ENCODE data around the gene TSPAN3. TPM values are rescaled to one million over a fixed set of nuclear protein-coding genes. Genes with fewer than 3 reads are reported as not detected.

Gene TSPAN3
- total and polyA plus RNA-seq, 2 donors = 108 to 127 TPM

GRCh38 chr15:77018796-77019505 lies 52.0 kb downstream of the TSPAN3 start:
- Histone ChIP-seq H3K4me1 (ENCODE audit: control insufficient read depth in 2 of 2, insufficient read depth in 2 of 2, low read length in 2 of 2) (peaks cover 20 to 71% of the 10 kb centered on the region in 2 donors), H3K36me3 (ENCODE audit: control insufficient read depth in 2 of 2, insufficient read depth in 2 of 2, low read length in 1 of 2) (peaks cover 5 to 11% of the 10 kb centered on the region in 2 donors), H3K27me3 (ENCODE audit: control insufficient read depth in 2 of 2, insufficient read depth in 1 of 2, low read length in 1 of 2) (no peaks in the 10 kb centered on the region), H3K27ac (ENCODE audit: low read depth in 1 of 2, low read length in 1 of 2) (no peak overlapping the region), H3K4me3 (ENCODE audit: low read length in 2 of 2) (no peak overlapping the region), H3K9me3 (ENCODE audit: control insufficient read depth in 2 of 2, insufficient read depth in 1 of 2, low read length in 1 of 2) (no peaks in the 10 kb centered on the region)
- WGBS = 96% methylated on average over 11 of the region's 11 CpGs
- DNase-seq (ENCODE audit: low read depth in 6 of 9, low spot score in 9 of 9) = no peak

- Histone ChIP-seq H3K27me3 (ENCODE audit: control insufficient read depth in 2 of 2, insufficient read depth in 1 of 2, low read length in 1 of 2) (no peaks in the 10 kb centered on the region), H3K4me3 (ENCODE audit: low read length in 2 of 2) (no peak overlapping the region), H3K36me3 (ENCODE audit: control insufficient read depth in 2 of 2, insufficient read depth in 2 of 2, low read length in 1 of 2) (peaks cover 5 to 11% of the 10 kb centered on the region in 2 donors), H3K9me3 (ENCODE audit: control insufficient read depth in 2 of 2, insufficient read depth in 1 of 2, low read length in 1 of 2) (no peaks in the 10 kb centered on the region), H3K27ac (ENCODE audit: low read depth in 1 of 2, low read length in 1 of 2) (no peak overlapping the region), H3K4me1 (ENCODE audit: control insufficient read depth in 2 of 2, insufficient read depth in 2 of 2, low read length in 2 of 2) (peaks cover 23 to 80% of the 10 kb centered on the region in 2 donors)
- no peak for DNase-seq (ENCODE audit: low read depth in 6 of 9, low spot score in 9 of 9)
- 94% methylated on average over 20 of the region's 20 CpGs for WGBS
Measured at GRCh38 chr15:77017761-77018720, 52.9 kb downstream of the TSPAN3 start.

- 95% methylated on average over 7 of the region's 7 CpGs for WGBS
- no peaks in the 10 kb centered on the region for H3K9me3 ChIP-seq (ENCODE audit: control insufficient read depth in 2 of 2, insufficient read depth in 1 of 2, low read length in 1 of 2)
- H3K27ac ChIP-seq (ENCODE audit: low read depth in 1 of 2, low read length in 1 of 2) = no peak overlapping the region
- no peak overlapping the region for H3K4me3 ChIP-seq (ENCODE audit: low read length in 2 of 2)
- no peak for DNase-seq (ENCODE audit: low read depth in 6 of 9, low spot score in 9 of 9)
- no peaks in the 10 kb centered on the region for H3K27me3 ChIP-seq (ENCODE audit: control insufficient read depth in 2 of 2, insufficient read depth in 1 of 2, low read length in 1 of 2)
- H3K4me1 ChIP-seq (ENCODE audit: control insufficient read depth in 2 of 2, insufficient read depth in 2 of 2, low read length in 2 of 2) = peaks cover 22 to 80% of the 10 kb centered on the region in 2 donors
- peaks cover 5 to 7% of the 10 kb centered on the region in 2 donors for H3K36me3 ChIP-seq (ENCODE audit: control insufficient read depth in 2 of 2, insufficient read depth in 2 of 2, low read length in 1 of 2)
Measured at GRCh38 chr15:77017091-77017660, 53.7 kb downstream of the TSPAN3 start.

GRCh38 chr15:77016321-77016695 lies 54.6 kb downstream of the TSPAN3 start:
- H3K4me3 ChIP-seq (ENCODE audit: low read length in 2 of 2) = no peak overlapping the region
- DNase-seq (ENCODE audit: low read depth in 6 of 9, low spot score in 9 of 9) = no peak
- 85% methylated on average over 3 of the region's 3 CpGs for WGBS
- H3K9me3 ChIP-seq (ENCODE audit: control insufficient read depth in 2 of 2, insufficient read depth in 1 of 2, low read length in 1 of 2) = no peaks in the 10 kb centered on the region
- peaks cover 16 to 71% of the 10 kb centered on the region in 2 donors for H3K4me1 ChIP-seq (ENCODE audit: control insufficient read depth in 2 of 2, insufficient read depth in 2 of 2, low read length in 2 of 2)
- H3K27ac ChIP-seq (ENCODE audit: low read depth in 1 of 2, low read length in 1 of 2) = no peak overlapping the region
- H3K36me3 ChIP-seq (ENCODE audit: control insufficient read depth in 2 of 2, insufficient read depth in 2 of 2, low read length in 1 of 2) = peaks cover 5 to 7% of the 10 kb centered on the region in 2 donors
- no peaks in the 10 kb centered on the region for H3K27me3 ChIP-seq (ENCODE audit: control insufficient read depth in 2 of 2, insufficient read depth in 1 of 2, low read length in 1 of 2)

GRCh38 chr15:77015646-77016320 lies 55.1 kb downstream of the TSPAN3 start:
- H3K36me3 ChIP-seq (ENCODE audit: control insufficient read depth in 2 of 2, insufficient read depth in 2 of 2, low read length in 1 of 2) = peaks cover 5 to 7% of the 10 kb centered on the region in 2 donors
- no peaks in the 10 kb centered on the region for H3K27me3 ChIP-seq (ENCODE audit: control insufficient read depth in 2 of 2, insufficient read depth in 1 of 2, low read length in 1 of 2)
- no peak overlapping the region for H3K4me3 ChIP-seq (ENCODE audit: low read length in 2 of 2)
- DNase-seq (ENCODE audit: low read depth in 6 of 9, low spot score in 9 of 9) = no peak
- H3K9me3 ChIP-seq (ENCODE audit: control insufficient read depth in 2 of 2, insufficient read depth in 1 of 2, low read length in 1 of 2) = no peaks in the 10 kb centered on the region
- H3K4me1 ChIP-seq (ENCODE audit: control insufficient read depth in 2 of 2, insufficient read depth in 2 of 2, low read length in 2 of 2) = peaks cover 11 to 70% of the 10 kb centered on the region in 2 donors
- H3K27ac ChIP-seq (ENCODE audit: low read depth in 1 of 2, low read length in 1 of 2) = no peak overlapping the region
- 65% methylated on average over 21 of the region's 21 CpGs for WGBS

- no peak for DNase-seq (ENCODE audit: low read depth in 6 of 9, low spot score in 9 of 9)
- Histone ChIP-seq H3K27ac (ENCODE audit: low read depth in 1 of 2, low read length in 1 of 2) (peak overlapping the region; percentile 32 to 34), H3K36me3 (ENCODE audit: control insufficient read depth in 2 of 2, insufficient read depth in 2 of 2, low read length in 1 of 2) (peaks cover 3 to 7% of the 10 kb centered on the region in 2 donors), H3K9me3 (ENCODE audit: control insufficient read depth in 2 of 2, insufficient read depth in 1 of 2, low read length in 1 of 2) (no peaks in the 10 kb centered on the region), H3K27me3 (ENCODE audit: control insufficient read depth in 2 of 2, insufficient read depth in 1 of 2, low read length in 1 of 2) (no peaks in the 10 kb centered on the region), H3K4me1 (ENCODE audit: control insufficient read depth in 2 of 2, insufficient read depth in 2 of 2, low read length in 2 of 2) (peaks cover 9 to 72% of the 10 kb centered on the region in 2 donors), H3K4me3 (ENCODE audit: low read length in 2 of 2) (no peak overlapping the region)
- WGBS = 73% methylated on average over 23 of the region's 23 CpGs
Measured at GRCh38 chr15:77014132-77015081, 56.5 kb downstream of the TSPAN3 start.

GRCh38 chr15:77013776-77014131 lies 57.2 kb downstream of the TSPAN3 start:
- no peaks in the 10 kb centered on the region for H3K9me3 ChIP-seq (ENCODE audit: control insufficient read depth in 2 of 2, insufficient read depth in 1 of 2, low read length in 1 of 2)
- no peak overlapping the region for H3K4me3 ChIP-seq (ENCODE audit: low read length in 2 of 2)
- peaks cover 3 to 5% of the 10 kb centered on the region in 2 donors for H3K36me3 ChIP-seq (ENCODE audit: control insufficient read depth in 2 of 2, insufficient read depth in 2 of 2, low read length in 1 of 2)
- DNase-seq (ENCODE audit: low read depth in 6 of 9, low spot score in 9 of 9) = peak in 3 of 9 donors; percentile 26 to 51 (median 43)
- 74% methylated on average over 6 of the region's 6 CpGs for WGBS
- no peaks in the 10 kb centered on the region for H3K27me3 ChIP-seq (ENCODE audit: control insufficient read depth in 2 of 2, insufficient read depth in 1 of 2, low read length in 1 of 2)
- H3K4me1 ChIP-seq (ENCODE audit: control insufficient read depth in 2 of 2, insufficient read depth in 2 of 2, low read length in 2 of 2) = peaks cover 9 to 65% of the 10 kb centered on the region in 2 donors
- H3K27ac ChIP-seq (ENCODE audit: low read depth in 1 of 2, low read length in 1 of 2) = peak overlapping the region; percentile 34 to 42

GRCh38 chr15:77012868-77013267 lies 58.0 kb downstream of the TSPAN3 start:
- peaks cover 9 to 56% of the 10 kb centered on the region in 2 donors for H3K4me1 ChIP-seq (ENCODE audit: control insufficient read depth in 2 of 2, insufficient read depth in 2 of 2, low read length in 2 of 2)
- peak overlapping the region; percentile 42 to 68 for H3K27ac ChIP-seq (ENCODE audit: low read depth in 1 of 2, low read length in 1 of 2)
- DNase-seq (ENCODE audit: low read depth in 6 of 9, low spot score in 9 of 9) = peak in 6 of 9 donors; percentile 32 to 76 (median 47)
- H3K36me3 ChIP-seq (ENCODE audit: control insufficient read depth in 2 of 2, insufficient read depth in 2 of 2, low read length in 1 of 2) = no peaks in the 10 kb centered on the region
- H3K27me3 ChIP-seq (ENCODE audit: control insufficient read depth in 2 of 2, insufficient read depth in 1 of 2, low read length in 1 of 2) = no peaks in the 10 kb centered on the region
- no peak overlapping the region for H3K4me3 ChIP-seq (ENCODE audit: low read length in 2 of 2)
- 26% methylated on average over 4 of the region's 4 CpGs for WGBS
- H3K9me3 ChIP-seq (ENCODE audit: control insufficient read depth in 2 of 2, insufficient read depth in 1 of 2, low read length in 1 of 2) = no peaks in the 10 kb centered on the region
